HG03354 (cell line): Measurements from ENCODE around the gene CDC42BPA.

Source experiments
- ATAC-seq: cut with Tn5 transposase; IDR thresholded peaks from one replicate; pipeline ENCODE4 v1.9.1; 2021; ENCODE audit warnings: mild to moderate bottlenecking; ENCODE audit not compliant: unreplicated experiment, poor library complexity, severe bottlenecking

Gene CDC42BPA

DNA sequence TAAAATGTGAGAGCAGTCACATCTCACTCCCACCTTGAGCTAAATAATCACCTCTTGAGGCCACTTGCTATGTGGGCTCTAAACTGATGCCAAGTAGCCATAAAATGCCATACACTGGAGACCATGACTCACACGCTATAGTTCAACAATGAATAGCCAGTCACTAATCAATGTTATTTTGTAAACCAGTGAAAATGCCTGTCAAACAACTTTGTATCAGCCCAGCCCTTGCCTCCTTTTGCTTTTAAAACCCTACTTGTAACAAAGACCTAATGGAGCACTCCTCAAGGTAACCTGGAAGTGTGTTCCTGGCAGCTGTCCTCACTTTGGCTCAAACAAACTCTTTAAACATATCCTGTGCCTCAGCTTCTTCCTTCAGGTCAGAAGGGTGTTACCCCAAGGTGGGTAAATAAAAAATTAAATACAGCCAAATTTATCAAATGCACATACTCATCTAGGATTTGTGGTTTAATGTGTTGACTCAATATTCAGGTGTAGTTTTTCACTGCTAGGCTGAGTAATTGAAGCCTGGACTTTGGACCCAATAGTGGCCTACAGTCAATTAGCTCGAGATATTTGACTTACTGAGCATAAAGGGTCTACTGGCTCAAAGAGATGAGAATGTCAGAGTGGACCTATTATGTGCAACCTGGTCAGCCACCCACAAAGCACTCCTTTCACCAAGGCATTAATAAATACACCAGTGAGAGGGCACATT lies 223.9 kb downstream of the CDC42BPA start:
- no peak for ATAC-seq

DNA sequence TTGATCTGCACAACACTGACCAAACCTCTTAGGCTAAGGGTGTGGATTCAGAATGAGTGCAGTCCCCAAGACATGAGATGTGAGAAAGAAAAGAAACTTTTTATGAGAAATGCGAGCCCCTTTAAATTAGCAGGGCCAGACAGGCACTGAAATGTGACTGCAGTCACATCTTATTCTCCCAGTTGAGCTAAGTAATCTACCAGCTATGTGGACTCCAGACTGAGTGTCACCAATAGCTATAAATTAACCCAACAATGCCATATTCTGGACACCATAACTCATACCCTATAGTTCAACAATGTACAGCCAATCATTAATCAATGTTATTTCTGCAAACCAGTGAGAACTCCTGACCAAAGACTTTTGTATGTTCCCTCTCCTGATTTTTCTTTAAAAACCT lies 225.0 kb downstream of the CDC42BPA start:
- no peak for ATAC-seq

DNA sequence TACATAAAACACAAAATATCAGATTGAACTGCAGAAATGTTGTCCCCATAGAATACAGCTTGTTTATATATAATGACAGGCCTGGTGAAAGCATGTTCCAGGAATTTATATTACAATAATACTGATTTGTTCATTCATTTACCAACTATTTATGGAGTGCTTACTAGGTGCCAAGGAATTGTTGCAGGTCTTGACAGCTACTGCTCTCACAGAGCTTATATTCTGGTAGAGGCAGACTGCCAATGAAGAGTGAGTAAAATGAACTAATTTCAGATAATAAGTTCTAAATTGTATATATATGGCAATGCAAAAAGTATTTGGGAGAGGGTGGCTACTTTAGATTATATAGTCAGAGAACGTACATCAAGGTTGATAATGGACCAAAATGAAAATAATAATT lies 226.2 kb downstream of the CDC42BPA start:
- no peak for ATAC-seq

DNA sequence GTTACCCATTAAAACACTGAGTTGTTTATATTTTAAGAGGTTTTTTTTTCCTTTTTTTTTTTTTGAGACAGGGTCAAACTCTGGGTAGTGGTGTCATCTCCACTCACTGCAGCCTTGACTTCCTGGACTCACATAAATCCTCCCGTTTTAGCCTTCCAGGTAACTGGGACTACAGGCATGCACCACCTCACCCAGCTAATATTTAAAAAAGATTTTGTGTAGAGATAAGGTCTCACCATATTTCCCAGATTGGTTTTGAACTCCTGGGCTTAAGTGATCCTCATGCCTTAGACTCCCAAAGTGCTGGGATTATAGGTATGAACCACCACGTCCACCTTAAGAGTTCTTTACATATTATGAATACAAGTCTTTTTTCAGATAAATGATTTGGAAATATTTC lies 231.7 kb downstream of the CDC42BPA start:
- no peak for ATAC-seq

DNA sequence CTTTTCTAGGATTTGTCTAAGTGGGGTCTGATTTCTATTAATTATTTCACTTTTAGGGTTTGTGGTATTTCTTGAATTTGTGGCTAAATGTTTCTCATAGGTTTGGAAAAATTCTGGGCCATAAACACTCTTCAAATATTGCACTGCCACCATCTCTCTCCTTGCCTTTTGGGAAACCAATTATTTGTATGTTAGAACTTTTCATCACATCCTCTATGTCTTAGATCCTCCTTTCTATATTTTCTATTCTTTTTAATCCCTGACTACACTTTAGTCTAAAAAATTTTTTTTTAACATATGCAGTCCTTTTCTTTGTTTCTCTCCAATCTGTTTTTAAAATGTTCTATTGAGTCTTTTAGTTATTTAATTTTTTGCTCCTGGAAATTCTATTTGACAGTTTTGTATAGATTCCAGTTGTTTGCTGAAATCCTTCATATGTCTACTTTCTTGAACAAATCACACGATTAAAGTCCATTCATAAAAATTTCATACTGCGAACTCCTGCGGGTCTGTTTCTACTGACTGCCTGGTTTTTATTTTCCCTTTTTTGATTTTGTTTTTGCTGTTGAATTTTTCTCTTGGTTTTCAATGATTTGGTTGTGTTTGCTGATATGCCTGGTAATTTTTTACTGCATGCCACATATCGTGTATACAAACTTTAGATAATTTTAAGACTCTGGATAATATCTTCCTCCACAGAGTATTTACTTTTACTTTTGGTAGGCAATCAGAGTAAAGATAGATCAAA lies 235.1 kb downstream of the CDC42BPA start:
- ATAC-seq = no peak

DNA sequence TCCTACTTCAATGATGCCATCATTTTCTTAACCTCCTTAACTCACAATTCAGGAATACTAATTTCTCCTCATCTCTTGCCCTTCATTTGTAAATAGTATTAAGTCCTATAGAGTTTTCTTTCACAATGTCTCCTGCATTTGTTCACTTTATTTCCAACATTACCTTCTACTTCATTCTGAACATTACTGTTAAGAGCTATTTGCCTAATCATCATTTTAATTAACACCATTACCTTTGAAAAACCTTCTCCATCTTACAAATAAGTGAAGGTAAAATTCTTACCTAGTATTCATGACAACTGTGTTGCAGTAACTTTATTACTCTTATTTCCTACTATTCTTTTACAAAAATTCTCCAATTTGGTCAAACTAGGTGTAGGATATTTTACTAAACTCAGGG lies 240.5 kb downstream of the CDC42BPA start:
- no peak for ATAC-seq

DNA sequence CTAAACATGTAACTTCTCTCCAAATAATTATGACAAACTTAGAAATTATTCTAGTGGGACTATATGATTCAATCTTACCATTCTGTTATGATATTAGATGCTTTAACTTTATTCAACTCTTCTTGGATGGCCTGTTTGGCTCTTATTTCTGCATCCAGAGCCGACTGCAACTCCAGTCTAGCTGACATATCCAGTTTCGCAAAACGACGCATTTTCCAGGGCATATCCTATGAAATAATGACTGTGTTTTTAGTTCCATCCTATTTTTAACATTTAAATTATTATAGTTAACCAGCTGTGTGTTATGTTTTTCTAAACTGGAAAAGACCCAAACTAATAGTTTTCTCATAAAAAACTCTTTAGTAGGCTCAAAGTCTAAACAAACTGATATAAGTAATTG lies 244.5 kb downstream of the CDC42BPA start:
- ATAC-seq = no peak

DNA sequence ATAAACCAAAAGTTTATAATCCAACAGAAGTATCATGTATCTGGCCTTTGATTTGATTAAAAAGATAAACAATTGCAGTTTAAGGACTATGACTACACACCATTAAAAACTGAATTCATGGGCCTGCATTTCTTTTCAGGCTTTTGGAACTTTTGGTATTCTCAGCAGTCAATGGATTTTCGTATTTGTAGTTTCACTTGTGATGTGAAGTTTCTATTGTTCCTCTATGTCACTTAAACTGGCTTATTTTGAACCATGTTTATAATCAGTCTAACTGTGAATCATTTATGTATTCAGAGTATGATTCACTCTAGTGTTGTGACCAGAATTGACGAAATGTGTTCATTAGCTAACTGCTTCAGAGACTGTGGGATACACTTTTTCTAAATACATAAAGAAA lies 245.3 kb downstream of the CDC42BPA start:
- peak; percentile 63 for ATAC-seq

DNA sequence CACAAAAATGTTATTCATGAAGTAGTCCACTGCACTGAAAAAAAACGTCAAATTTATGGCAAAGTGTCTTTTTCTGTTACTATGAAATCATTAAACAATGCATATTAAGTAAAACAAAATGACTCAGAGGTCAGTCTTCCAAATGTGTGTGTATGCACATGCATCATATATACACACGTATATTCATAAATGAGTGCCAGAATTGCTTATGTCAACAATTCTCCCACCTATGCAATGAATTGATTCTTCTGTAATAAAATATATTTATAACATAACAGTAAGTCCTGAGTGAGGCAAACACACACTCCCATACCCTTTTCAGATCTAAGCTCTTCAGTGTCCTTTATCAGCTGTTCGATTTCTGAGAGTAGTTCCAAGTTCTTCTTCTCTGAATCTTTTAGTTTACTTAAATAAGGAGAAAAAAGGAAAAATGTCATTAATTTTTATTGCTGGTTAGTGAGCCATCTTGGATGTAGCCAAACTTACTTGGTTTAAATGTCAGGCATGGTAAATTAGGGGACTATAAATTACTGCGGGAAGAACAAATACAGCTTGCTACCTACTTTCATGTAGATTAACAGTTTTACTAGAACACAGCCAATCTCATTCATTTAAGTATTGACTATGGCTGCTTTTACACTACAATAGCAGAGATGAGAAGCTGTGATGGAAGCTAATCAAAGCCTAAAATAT lies 246.3 kb downstream of the CDC42BPA start:
- no peak for ATAC-seq

DNA sequence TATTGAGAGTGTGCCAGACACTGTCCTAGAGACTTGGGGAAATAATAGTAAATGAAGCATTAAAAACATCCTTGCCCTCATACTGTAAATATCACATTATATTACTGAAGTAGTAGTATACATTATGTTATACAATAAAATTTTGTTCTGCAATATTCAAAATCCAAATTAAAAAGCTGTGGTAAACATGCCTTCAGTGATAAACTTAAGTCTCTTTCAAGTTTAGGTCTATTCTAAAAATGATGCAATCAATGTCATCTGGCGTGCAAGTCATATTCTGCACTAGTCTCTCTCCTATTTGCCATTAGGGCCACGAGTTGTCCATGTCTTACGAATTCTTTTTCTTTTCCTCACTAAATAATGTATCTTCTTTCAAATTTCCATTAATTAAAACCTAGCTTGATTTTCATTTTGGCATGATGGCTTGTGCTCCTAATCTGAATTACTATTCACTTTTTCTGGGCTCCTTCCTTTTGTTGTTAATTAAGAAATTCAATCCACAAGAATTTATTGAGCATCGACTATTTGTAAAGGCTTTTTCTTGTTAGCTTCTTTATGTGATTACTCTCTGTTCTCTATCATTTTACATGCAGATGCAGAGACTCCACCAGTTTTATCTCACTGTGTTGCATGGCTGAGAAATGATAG lies 247.5 kb downstream of the CDC42BPA start:
- ATAC-seq = no peak

DNA sequence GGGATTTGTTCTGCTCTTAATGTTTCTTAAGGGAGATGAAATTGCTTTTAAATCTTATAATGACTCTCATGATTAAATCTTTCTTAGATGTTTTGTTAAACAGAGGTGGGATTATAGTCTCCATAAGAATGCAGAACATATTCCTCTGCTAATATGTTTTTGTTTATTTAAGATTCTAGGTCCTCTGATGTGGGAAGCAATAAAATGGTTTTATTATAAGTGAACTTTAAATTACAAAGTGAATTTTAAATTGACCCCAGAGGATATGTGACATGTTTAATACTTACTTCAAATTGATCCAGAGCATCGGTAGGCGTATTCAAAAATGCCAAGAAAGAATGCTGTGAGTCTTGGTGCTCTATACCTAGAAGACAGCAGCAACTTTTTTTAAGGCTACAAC lies 248.8 kb downstream of the CDC42BPA start:
- ATAC-seq = no peak

DNA sequence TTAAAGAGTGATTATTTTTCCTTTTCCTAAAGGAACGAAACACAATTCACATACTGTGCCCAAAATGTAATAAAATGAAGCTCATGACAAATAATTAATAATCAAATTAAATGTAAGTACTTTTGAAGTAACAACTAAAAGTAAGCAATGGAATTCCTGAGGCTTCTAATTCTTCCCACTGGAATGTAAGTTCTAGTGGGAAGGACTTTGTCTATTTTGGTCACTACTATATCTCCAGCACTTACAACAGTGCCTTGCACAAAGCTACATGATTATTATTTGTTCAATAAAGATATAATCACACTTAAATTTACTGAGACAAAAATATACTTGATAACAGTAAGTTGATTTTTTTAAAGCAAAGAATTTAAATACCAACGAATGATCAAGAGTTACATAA lies 249.4 kb downstream of the CDC42BPA start:
- no peak for ATAC-seq

DNA sequence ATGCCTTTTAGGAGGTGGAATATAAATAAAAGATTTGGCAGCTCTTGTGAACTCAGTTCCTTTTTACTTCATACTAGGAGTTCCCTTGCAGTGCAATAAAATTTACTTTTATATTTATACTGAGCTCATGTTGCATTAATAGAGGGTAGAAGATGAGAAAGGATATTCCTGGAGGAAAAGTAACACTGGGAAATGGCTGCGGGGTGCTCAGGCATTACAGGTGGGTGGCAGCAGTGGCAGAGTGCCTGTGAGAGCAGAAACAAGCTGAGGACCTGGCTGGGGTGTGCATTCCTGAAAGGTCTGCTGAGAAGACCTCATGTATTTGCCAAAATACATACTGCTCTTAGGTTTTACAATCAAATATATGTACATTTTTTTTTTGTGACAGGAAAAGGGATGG lies 251.3 kb downstream of the CDC42BPA start:
- ATAC-seq = no peak

DNA sequence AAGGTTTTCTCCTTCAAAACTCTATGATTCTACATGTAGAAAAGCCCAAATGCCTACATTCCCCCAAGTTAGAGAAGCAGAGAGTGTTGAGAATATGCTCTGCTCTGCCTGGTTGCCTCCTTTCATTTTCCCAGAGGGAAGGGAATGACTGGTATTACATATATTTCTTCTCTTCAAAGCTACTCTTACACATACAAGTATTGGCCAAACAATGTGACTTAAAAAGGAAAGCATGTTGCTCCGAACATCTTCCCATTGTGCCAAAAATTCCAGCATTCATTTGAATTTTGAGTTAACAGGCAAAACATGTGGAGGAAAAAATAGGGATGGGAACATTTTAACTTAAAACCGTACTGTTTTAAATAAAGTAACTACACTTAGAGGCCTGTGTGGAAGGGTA lies 253.0 kb downstream of the CDC42BPA start:
- ATAC-seq = no peak

DNA sequence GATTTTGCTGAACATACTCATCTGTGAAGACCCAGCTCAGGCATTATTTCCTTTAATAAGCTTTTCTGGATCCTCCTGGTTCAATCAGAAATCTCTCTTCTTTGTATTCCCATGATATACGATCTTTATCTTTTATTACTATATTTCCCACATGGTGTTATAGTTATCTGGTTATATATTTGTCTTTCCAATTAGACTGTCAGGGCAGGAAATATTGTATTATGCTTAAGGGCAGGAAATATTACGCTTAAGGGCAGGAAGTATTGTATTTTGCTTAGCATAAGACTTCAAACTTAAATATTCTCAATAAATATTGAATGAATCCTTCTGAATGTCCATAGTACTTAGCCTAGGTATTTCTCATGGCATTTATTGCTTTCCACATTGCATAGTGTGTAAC lies 256.0 kb downstream of the CDC42BPA start:
- ATAC-seq = no peak

DNA sequence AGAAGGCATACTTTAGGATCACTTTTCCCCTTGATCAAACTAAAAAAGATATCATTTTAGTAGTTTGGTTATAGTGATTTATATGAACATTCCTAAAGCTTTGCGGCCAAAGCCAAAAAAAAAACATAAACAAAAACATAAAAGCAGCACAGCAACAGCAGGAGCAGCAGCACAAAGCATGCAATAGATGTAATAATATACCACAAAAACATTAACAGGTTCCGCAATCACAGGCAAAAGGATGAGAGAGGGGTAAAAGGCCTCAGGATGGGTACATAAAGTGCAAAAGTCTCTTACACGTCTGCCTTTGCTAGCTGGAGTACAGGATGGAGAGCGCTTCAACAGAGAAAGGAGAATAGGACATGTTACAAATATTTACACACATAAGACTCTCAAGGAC lies 259.2 kb downstream of the CDC42BPA start:
- ATAC-seq = no peak

DNA sequence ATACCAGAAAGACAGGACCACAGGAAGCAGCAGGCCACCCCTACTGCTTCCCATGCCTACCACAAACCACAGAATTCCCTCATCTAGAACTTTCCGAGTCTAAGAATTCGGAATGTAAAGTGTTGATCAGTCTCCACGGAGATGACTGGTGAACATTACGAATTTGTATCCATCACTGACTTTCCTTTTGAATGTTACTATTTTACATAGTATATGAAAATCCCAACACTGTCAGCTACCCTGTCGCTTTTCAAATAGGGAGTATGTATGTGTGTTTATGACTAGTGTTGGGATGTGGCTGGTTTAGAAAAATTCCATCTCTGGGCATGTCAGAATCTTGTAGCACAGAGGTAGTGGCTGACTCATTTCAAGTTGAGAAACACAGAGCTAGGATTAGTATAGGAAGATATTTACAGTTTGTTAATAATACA lies 260.0 kb downstream of the CDC42BPA start:
- ATAC-seq = no peak

DNA sequence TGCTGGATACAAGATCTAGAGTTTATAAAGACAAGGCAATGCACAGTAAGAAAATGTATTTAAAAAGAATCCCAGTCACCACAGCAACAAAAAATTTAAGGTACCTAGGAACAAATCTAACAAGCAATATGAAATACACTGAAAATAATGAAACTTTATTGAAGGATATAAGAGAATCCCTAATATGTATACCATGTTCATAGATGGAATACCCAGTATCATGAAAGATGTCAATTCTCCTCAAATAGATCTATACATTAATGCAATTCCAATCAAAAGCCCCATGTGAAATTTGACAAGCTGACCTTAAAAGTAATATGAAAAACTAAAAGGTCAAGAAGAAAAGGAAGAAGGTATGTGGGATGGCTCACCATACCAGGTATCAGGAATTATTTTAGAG lies 269.0 kb downstream of the CDC42BPA start:
- ATAC-seq = no peak

DNA sequence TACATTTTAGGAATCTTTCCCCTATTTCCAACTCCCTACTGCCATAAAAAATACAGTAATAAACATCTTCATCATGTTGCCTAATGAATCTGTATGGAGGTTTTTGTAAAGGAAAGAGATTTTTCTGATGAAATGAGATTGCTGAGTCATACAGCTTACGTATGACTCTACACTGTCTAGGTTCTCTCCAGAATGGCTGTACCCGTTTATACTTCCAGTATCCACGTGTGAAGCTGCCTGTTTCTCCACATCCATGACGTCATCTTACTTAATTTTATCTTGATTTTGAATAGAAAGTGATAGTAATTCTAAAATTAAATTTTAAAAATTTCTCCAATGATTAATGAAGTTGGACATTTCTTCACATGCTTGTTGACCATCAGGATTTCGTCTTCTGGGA lies 274.5 kb downstream of the CDC42BPA start:
- ATAC-seq = no peak

DNA sequence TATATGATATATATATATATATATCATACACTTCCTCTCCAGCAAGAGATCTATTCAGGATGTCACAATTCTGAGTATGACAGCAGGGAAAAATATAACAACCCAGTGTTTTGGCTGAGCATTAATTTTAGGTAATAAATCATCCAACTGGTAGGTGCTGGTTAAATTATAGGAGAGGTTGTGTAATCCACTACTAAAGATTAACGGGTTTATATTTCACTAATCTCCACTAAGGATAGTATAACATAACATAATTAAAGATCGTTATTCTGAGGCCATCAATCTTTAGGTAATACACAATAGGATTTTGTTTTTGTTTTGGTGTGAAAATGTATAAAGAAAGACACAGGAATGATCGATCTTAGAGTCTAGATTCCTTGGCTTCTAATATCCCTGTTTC lies 276.0 kb downstream of the CDC42BPA start:
- ATAC-seq = no peak
